K562 (cell line): ENCODE measurements around the gene THADA. TPM values are rescaled to one million over a fixed set of nuclear protein-coding genes. Genes with fewer than 3 reads are reported as not detected.

Experiments used
- REST ChIP-seq, 2 experiments: fragments of 450-650 bp; formaldehyde crosslinking in 1 of 2; IDR thresholded peaks; 2 replicates each; pipeline versions ENCODE4 v1.4.0 to v1.6.1; 2014 to 2020; ENCODE audit warnings: mild to moderate bottlenecking in 2 of 2, borderline replicate concordance in 1 of 2, low read depth in 1 of 2
- polyA plus RNA-seq, 8 experiments: library from polyadenylated mRNA; depleted of rRNA in 4 of 8; stranded (reverse) in 5 of 8; unstranded in 3 of 8; fragments of >200 nt; fragmentation: Nextera tagmentation in 2 of 8; fragmentation: Illumina TruSeq in 1 of 8; extraction: Ambion mirVana in 2 of 8; extraction: Trizol in 1 of 8; gene quantifications; 2 replicates each; pipeline versions ENCODE4 v1.2.1 to v1.2.3, GENCODE V29; 2011 to 2014; ENCODE audit warnings: inconsistent platforms in 1 of 8, missing spikeins in 1 of 8
- total RNA-seq, 7 experiments: library from RNA; depleted of rRNA in 6 of 7; stranded (reverse); fragments of >200 nt in 6 of 7; fragmentation: Illumina TruSeq in 2 of 7; extraction: Trizol in 2 of 7; gene quantifications; 2 replicates each; pipeline versions ENCODE4 v1.2.1 to v1.2.3, GENCODE V29; 2011 to 2021; ENCODE audit warnings: low replicate concordance in 1 of 7

The THADA gene
- total and polyA plus RNA-seq, 9 of the 15 experiments (the other 6 are each of a cell fraction or from before 2014, with no cell fraction given), result 17.8 to 34.7 (median 31.9) TPM

GRCh38 chr2:43605079-43605655 is 9.3 kb upstream of the THADA start (continued):
- TF ChIP-seq REST (IDR thresholded peaks at IDR 0.05; ENCODE audit: borderline replicate concordance) (peak; percentile 11; the same call in 1 of the 2 replicates), REST (CRISPR knock-in tag; IDR thresholded peaks at IDR 0.05; ENCODE audit: low read depth) (no peak)
